GM12891 (cell line): ENCODE measurements around the gene EEF1A1.
"Not testable (repeated sequence)": the region's sequence is repeated elsewhere in the genome, so short reads cannot be mapped to it uniquely, and the experiment has no call there.

Experiments
- PAX5 ChIP-seq: IDR thresholded peaks from 2 replicates; pipeline ENCODE4 v1.6.1; 2011; ENCODE audit warnings: low read length, moderate library complexity, mild to moderate bottlenecking; ENCODE audit not compliant: insufficient read depth, severe bottlenecking
- POLR2A ChIP-seq: IDR thresholded peaks from 2 replicates; pipeline ENCODE4 v1.6.1; 2011; ENCODE audit warnings: low read depth, low read length, control low read depth
- POLR2AphosphoS5 ChIP-seq: IDR thresholded peaks from 2 replicates; pipeline ENCODE4 v1.6.1; 2011; ENCODE audit warnings: low read depth, low read length, control low read depth
- POU2F2 ChIP-seq: IDR thresholded peaks from 2 replicates; pipeline ENCODE4 v1.6.1; 2011; ENCODE audit warnings: low read depth, mild to moderate bottlenecking, control low read depth, low read length, moderate library complexity
- SPI1 ChIP-seq: IDR thresholded peaks from 2 replicates; pipeline ENCODE4 v1.6.1; 2011; ENCODE audit warnings: low read depth, low read length, control low read depth
- TAF1 ChIP-seq: IDR thresholded peaks from 2 replicates; pipeline ENCODE4 v1.6.1; 2011; ENCODE audit warnings: low read depth, low read length, control low read depth

GRCh38 chr6:73542481-73542880, 21.6 kb upstream of the EEF1A1 start:
- TF ChIP-seq POLR2A, TAF1, POLR2AphosphoS5, POU2F2, SPI1, PAX5: not testable (repeated sequence)
